Activated naive CD8-positive, alpha-beta T cell (primary cell): ENCODE measurements around the gene MRPL44.

Experiments used
- H3K27ac Mint-ChIP-seq: one replicate; pipeline ENCODE4 v1.8.0; 2021; ENCODE audit warnings: mixed read lengths
- H3K27me3 Mint-ChIP-seq: one replicate; pipeline ENCODE4 v1.8.0; 2021; ENCODE audit warnings: mixed read lengths
- H3K36me3 Mint-ChIP-seq: one replicate; pipeline ENCODE4 v1.8.0; 2021; ENCODE audit warnings: mixed read lengths
- H3K4me1 Mint-ChIP-seq: one replicate; pipeline ENCODE4 v1.8.0; 2021; ENCODE audit warnings: low read depth, mixed read lengths
- H3K4me3 Mint-ChIP-seq: one replicate; pipeline ENCODE4 v1.8.0; 2021; ENCODE audit warnings: mild to moderate bottlenecking, mixed read lengths
- H3K9me3 Mint-ChIP-seq: one replicate; pipeline ENCODE4 v1.8.0; 2021; ENCODE audit warnings: low read depth, mixed read lengths

MRPL44 gene

GRCh38 chr2:223973606-223974005 lies 16.3 kb downstream of the MRPL44 start:
- Mint-ChIP-seq H3K4me1 (peaks cover 4% of the 10 kb centered on the region), H3K36me3 (peaks cover 6% of the 10 kb centered on the region), H3K9me3 (no peaks in the 10 kb centered on the region), H3K27me3 (no peaks in the 10 kb centered on the region), H3K4me3 (no peak overlapping the region), H3K27ac (no peak overlapping the region)

- Mint-ChIP-seq H3K9me3 (no peaks in the 10 kb centered on the region), H3K27ac (no peak overlapping the region), H3K27me3 (no peaks in the 10 kb centered on the region), H3K4me3 (no peak overlapping the region), H3K4me1 (no peaks in the 10 kb centered on the region), H3K36me3 (peaks cover 6% of the 10 kb centered on the region)
Measured at GRCh38 chr2:223976635-223977226, 19.5 kb downstream of the MRPL44 start.

GRCh38 chr2:223978451-223978850 lies 21.2 kb downstream of the MRPL44 start:
- H3K4me1 Mint-ChIP-seq: no peaks in the 10 kb centered on the region
- H3K27me3 Mint-ChIP-seq: no peaks in the 10 kb centered on the region
- no peaks in the 10 kb centered on the region for H3K9me3 Mint-ChIP-seq
- peaks cover 6% of the 10 kb centered on the region for H3K36me3 Mint-ChIP-seq
- no peak overlapping the region for H3K4me3 Mint-ChIP-seq
- no peak overlapping the region for H3K27ac Mint-ChIP-seq

- Mint-ChIP-seq H3K27ac (no peak overlapping the region), H3K9me3 (no peaks in the 10 kb centered on the region), H3K36me3 (peaks cover 8% of the 10 kb centered on the region)
Measured at GRCh38 chr2:223979730-223980396, 22.6 kb downstream of the MRPL44 start.

GRCh38 chr2:223980397-223980735 lies 23.1 kb downstream of the MRPL44 start:
- Mint-ChIP-seq H3K27me3 (no peaks in the 10 kb centered on the region), H3K9me3 (no peaks in the 10 kb centered on the region), H3K4me1 (no peaks in the 10 kb centered on the region), H3K27ac (no peak overlapping the region), H3K4me3 (no peak overlapping the region), H3K36me3 (peaks cover 8% of the 10 kb centered on the region)

More at GRCh38 chr2:223979730-223980396, 22.6 kb downstream of the MRPL44 start:
- no peak overlapping the region for H3K4me3 Mint-ChIP-seq
- H3K27me3 Mint-ChIP-seq: no peaks in the 10 kb centered on the region
- no peaks in the 10 kb centered on the region for H3K4me1 Mint-ChIP-seq

GRCh38 chr2:223980803-223981202 lies 23.5 kb downstream of the MRPL44 start:
- Mint-ChIP-seq H3K36me3 (peaks cover 4% of the 10 kb centered on the region), H3K4me3 (no peak overlapping the region)

GRCh38 chr2:223981241-223981640 lies 24.0 kb downstream of the MRPL44 start:
- Mint-ChIP-seq H3K9me3 (no peaks in the 10 kb centered on the region), H3K4me3 (no peak overlapping the region), H3K27me3 (no peaks in the 10 kb centered on the region), H3K27ac (no peak overlapping the region), H3K4me1 (no peaks in the 10 kb centered on the region), H3K36me3 (peaks cover 4% of the 10 kb centered on the region)

More at GRCh38 chr2:223980803-223981202, 23.5 kb downstream of the MRPL44 start:
- H3K4me1 Mint-ChIP-seq: no peaks in the 10 kb centered on the region
- no peaks in the 10 kb centered on the region for H3K27me3 Mint-ChIP-seq
- no peak overlapping the region for H3K27ac Mint-ChIP-seq
- H3K9me3 Mint-ChIP-seq: no peaks in the 10 kb centered on the region

- H3K9me3 Mint-ChIP-seq: no peaks in the 10 kb centered on the region
- no peak overlapping the region for H3K27ac Mint-ChIP-seq
- H3K27me3 Mint-ChIP-seq: no peaks in the 10 kb centered on the region
- H3K4me1 Mint-ChIP-seq: no peaks in the 10 kb centered on the region
- peaks cover 3% of the 10 kb centered on the region for H3K36me3 Mint-ChIP-seq
- no peak overlapping the region for H3K4me3 Mint-ChIP-seq
Measured at GRCh38 chr2:223989206-223989855, 32.1 kb downstream of the MRPL44 start.

GRCh38 chr2:223989856-223990232 lies 32.6 kb downstream of the MRPL44 start:
- Mint-ChIP-seq H3K27me3 (no peaks in the 10 kb centered on the region), H3K27ac (no peak overlapping the region), H3K4me1 (peaks cover 2% of the 10 kb centered on the region), H3K4me3 (no peak overlapping the region), H3K36me3 (peaks cover 3% of the 10 kb centered on the region), H3K9me3 (no peaks in the 10 kb centered on the region)

- Mint-ChIP-seq H3K9me3 (no peaks in the 10 kb centered on the region), H3K27ac (no peak overlapping the region), H3K4me3 (no peak overlapping the region), H3K36me3 (peaks cover 5% of the 10 kb centered on the region), H3K27me3 (no peaks in the 10 kb centered on the region), H3K4me1 (peaks cover 9% of the 10 kb centered on the region)
Measured at GRCh38 chr2:223991611-223992010, 34.3 kb downstream of the MRPL44 start.

GRCh38 chr2:223993634-223994232 lies 36.5 kb downstream of the MRPL44 start:
- H3K4me3 Mint-ChIP-seq: no peak overlapping the region
- H3K27me3 Mint-ChIP-seq: no peaks in the 10 kb centered on the region
- no peak overlapping the region for H3K27ac Mint-ChIP-seq
- H3K4me1 Mint-ChIP-seq: peaks cover 9% of the 10 kb centered on the region
- no peaks in the 10 kb centered on the region for H3K9me3 Mint-ChIP-seq
- peaks cover 9% of the 10 kb centered on the region for H3K36me3 Mint-ChIP-seq

- Mint-ChIP-seq H3K36me3 (peaks cover 7% of the 10 kb centered on the region), H3K9me3 (no peaks in the 10 kb centered on the region), H3K4me1 (peaks cover 9% of the 10 kb centered on the region), H3K4me3 (no peak overlapping the region), H3K27me3 (no peaks in the 10 kb centered on the region), H3K27ac (peak overlapping the region; percentile 42)
Measured at GRCh38 chr2:223994562-223995162, 37.4 kb downstream of the MRPL44 start.

GRCh38 chr2:223995569-223995968 lies 38.3 kb downstream of the MRPL44 start:
- Mint-ChIP-seq H3K4me1 (peaks cover 9% of the 10 kb centered on the region), H3K9me3 (no peaks in the 10 kb centered on the region), H3K4me3 (no peak overlapping the region), H3K36me3 (peaks cover 13% of the 10 kb centered on the region), H3K27ac (peak overlapping the region; percentile 76), H3K27me3 (no peaks in the 10 kb centered on the region)

GRCh38 chr2:223996391-223996790 lies 39.1 kb downstream of the MRPL44 start:
- no peak overlapping the region for H3K4me3 Mint-ChIP-seq
- H3K27ac Mint-ChIP-seq: peak overlapping the region; percentile 28
- no peaks in the 10 kb centered on the region for H3K27me3 Mint-ChIP-seq
- no peaks in the 10 kb centered on the region for H3K9me3 Mint-ChIP-seq
- H3K4me1 Mint-ChIP-seq: peaks cover 9% of the 10 kb centered on the region
- H3K36me3 Mint-ChIP-seq: peaks cover 13% of the 10 kb centered on the region

- H3K9me3 Mint-ChIP-seq: no peaks in the 10 kb centered on the region
- H3K36me3 Mint-ChIP-seq: peaks cover 13% of the 10 kb centered on the region
- H3K27me3 Mint-ChIP-seq: no peaks in the 10 kb centered on the region
- peaks cover 9% of the 10 kb centered on the region for H3K4me1 Mint-ChIP-seq
- no peak overlapping the region for H3K4me3 Mint-ChIP-seq
- no peak overlapping the region for H3K27ac Mint-ChIP-seq
Measured at GRCh38 chr2:223997938-223998337, 40.7 kb downstream of the MRPL44 start.
